Measurements from ENCODE around the gene IFIH1. TPM values are rescaled to one million over a fixed set of nuclear protein-coding genes. Genes with fewer than 3 reads are reported as not detected.
A peak's percentile ranks its signal among the peaks of the same experiment; 100 is the strongest.

The IFIH1 gene
- total RNA-seq, result 8.4 to 10.7 TPM (median 9.3 TPM) in 3 replicates

DNA sequence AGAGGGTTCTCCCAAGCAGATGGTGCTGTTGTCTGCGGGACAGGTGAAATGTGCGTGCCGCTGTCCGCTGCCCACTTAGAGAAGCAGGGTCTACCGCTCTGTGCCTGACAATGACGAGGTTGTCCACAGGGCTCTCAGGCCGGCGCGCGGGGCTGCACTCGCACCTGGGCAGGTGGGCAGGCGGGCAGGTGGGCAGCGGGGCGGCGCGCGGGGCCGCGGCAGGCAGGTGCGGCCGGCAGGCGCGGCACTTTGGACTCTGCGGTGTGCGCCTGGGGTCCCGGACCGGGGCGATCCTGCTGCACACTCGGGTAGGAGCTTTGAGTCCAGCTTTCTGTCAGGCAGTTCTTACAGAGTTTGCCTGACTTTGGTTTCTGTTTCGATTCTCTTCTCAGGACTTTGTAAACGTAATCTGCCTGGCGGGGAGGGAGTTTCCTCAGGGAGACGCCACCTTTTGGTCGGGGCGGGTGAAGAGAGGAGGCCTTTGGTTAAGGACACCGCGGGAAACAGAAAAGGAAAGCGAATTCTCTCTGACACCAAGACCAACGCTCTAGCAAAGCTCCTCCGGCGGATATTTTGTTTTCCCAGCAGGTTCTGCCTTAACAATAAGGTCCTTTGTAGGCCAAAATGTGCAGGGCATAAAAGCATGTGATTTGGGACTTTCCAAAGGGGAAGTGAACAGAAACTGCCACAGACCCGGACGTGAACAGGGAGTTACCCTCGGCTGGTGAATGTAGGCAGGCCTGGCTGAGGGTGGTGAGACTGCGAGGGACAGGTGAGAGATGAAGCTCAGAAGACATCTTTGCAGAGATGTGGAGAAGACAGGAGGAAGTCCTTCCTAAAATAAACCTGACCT lies at the start of gene IFIH1:
Gene IFIH1, minus strand, starts transcription at position 357 of the 853 bp plus-strand sequence. CDS start 377 bp downstream, outside the sequence.
- Mint-ChIP-seq H3K9me3 (peaks cover 3% of the 10 kb centered on the region), H3K27me3 (ENCODE audit: low read depth) (peaks cover 7% of the 10 kb centered on the region), H3K4me1 (peaks cover 20% of the 10 kb centered on the region), H3K4me3 (peak within 1 kb of the TSS; percentile 80), H3K27ac (peak within 1 kb of the TSS; percentile 92), H3K36me3 (no peaks in the 10 kb centered on the region)
- DNase-seq (ENCODE audit: low spot score in 2 of 2, unreplicated experiment in 2 of 2), result peak in 1 of 2 experiments; percentile 61
- TF ChIP-seq, protein P1, sequence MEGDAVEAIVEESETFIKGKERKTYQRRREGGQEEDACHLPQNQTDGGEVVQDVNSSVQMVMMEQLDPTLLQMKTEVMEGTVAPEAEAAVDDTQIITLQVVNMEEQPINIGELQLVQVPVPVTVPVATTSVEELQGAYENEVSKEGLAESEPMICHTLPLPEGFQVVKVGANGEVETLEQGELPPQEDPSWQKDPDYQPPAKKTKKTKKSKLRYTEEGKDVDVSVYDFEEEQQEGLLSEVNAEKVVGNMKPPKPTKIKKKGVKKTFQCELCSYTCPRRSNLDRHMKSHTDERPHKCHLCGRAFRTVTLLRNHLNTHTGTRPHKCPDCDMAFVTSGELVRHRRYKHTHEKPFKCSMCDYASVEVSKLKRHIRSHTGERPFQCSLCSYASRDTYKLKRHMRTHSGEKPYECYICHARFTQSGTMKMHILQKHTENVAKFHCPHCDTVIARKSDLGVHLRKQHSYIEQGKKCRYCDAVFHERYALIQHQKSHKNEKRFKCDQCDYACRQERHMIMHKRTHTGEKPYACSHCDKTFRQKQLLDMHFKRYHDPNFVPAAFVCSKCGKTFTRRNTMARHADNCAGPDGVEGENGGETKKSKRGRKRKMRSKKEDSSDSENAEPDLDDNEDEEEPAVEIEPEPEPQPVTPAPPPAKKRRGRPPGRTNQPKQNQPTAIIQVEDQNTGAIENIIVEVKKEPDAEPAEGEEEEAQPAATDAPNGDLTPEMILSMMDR (IDR thresholded peaks at IDR 0.05; ENCODE audit: unreplicated experiment), result no peak

DNA sequence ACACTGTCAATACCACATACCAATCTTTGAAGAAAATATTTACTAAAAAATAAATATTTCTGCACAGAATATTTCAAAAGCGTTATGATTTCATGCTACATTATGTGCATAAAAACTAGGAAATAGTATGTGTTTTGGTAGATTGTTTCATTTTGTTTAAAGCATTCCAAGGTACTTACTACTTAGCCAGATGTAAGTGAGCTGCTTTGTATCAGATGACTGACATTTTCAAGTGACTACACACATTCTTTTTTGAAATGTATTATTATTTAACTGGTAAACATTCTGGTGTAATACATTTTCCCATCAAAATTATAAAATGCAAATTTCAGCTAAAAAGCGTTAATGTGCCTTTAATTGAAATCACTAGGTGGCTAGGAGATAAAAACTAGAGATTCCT lies 46.9 kb upstream of the IFIH1 start:
- H3K27me3 Mint-ChIP-seq (ENCODE audit: low read depth), result no peaks in the 10 kb centered on the region

DNA sequence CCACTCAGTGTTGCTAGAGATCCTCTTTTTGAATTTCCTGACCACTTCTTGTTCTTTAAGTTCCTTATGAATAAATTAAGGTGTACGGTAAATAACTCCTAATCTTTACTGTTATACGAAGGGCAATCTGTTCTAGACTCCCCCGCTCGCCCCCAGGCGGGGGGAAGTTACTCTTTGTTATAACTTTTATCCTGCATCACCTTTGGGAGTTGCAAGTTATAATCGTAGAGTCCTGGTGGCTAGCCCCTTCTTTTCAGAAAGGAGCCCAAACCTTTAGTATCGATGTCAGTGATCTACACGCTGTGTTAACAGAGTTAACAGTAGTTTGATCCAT lies 26.1 kb upstream of the IFIH1 start:
- Mint-ChIP-seq H3K36me3 (no peaks in the 10 kb centered on the region), H3K4me3 (peak overlapping the region; percentile 95), H3K9me3 (no peaks in the 10 kb centered on the region), H3K4me1 (peaks cover 14% of the 10 kb centered on the region), H3K27me3 (ENCODE audit: low read depth) (peaks cover 44% of the 10 kb centered on the region), H3K27ac (peak overlapping the region; percentile 99)
- TF ChIP-seq, protein P1 (IDR thresholded peaks at IDR 0.05; ENCODE audit: unreplicated experiment), result no peak
- no peak for DNase-seq (ENCODE audit: low spot score in 2 of 2, unreplicated experiment in 2 of 2)

More for the DNA sequence above, 46.9 kb upstream of the IFIH1 start:
- DNase-seq (ENCODE audit: low spot score in 2 of 2, unreplicated experiment in 2 of 2), result no peak
- Mint-ChIP-seq H3K4me1 (no peaks in the 10 kb centered on the region), H3K4me3 (no peak overlapping the region), H3K36me3 (peaks cover 3% of the 10 kb centered on the region), H3K27ac (no peak overlapping the region), H3K9me3 (no peaks in the 10 kb centered on the region)
- TF ChIP-seq, protein P1 (IDR thresholded peaks at IDR 0.05; ENCODE audit: unreplicated experiment), result no peak

DNA sequence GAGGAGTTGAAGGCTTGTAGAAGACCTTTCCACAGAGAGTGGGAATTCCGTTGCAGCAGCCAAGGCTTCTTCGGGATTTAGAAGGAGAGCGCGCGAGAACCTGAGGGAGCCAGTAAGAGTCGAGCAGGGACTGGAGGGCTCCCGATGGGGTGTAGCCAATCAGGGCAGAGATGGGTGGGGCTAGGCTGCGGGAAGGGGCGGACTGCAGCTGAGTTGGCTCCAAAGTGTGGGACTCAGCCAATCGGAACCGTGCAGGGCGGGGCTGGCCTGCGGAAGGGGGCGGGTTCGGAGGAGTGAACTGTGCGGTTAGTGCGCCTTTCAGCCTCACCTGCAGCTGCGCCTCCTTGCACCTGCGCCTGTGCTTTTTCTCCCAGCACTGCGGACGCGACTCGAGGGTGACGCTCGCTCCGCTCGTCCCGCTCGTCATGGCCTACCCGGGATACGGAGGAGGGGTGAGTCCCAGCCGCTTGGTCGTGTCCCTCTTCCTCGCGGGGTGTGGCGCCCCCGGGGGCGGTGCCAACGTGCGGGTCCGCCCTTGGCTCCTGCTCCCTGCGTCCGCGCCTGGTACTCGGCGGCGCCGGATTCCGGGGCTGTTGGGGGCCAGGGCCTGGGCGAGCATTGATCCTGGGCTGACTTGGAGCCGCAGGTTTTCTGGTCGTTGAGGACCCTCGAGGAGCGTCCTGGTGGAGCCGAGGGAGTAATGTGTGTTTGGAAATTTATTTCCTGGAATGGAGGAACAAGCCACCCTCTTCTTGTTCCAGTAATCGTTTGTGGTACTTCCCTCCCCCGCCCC lies 25.5 kb upstream of the IFIH1 start, which contains the start of gene GCA:
Gene GCA, plus strand, starts transcription at position 309 of the 793 bp plus-strand sequence. Its CDS starts 117 bp downstream, at position 426.
- peaks cover 14% of the 10 kb centered on the region for H3K4me1 Mint-ChIP-seq
- H3K9me3 Mint-ChIP-seq, result no peaks in the 10 kb centered on the region
- H3K36me3 Mint-ChIP-seq, result no peaks in the 10 kb centered on the region
- H3K4me3 Mint-ChIP-seq, result peak within 1 kb of the TSS; percentile 95
- TF ChIP-seq, protein P1 (IDR thresholded peaks at IDR 0.05; ENCODE audit: unreplicated experiment), result no peak
- peak; percentile 94 to 97 for DNase-seq (ENCODE audit: low spot score in 2 of 2, unreplicated experiment in 2 of 2)
- peak within 1 kb of the TSS; percentile 99 for H3K27ac Mint-ChIP-seq
- peaks cover 49% of the 10 kb centered on the region for H3K27me3 Mint-ChIP-seq (ENCODE audit: low read depth)

DNA sequence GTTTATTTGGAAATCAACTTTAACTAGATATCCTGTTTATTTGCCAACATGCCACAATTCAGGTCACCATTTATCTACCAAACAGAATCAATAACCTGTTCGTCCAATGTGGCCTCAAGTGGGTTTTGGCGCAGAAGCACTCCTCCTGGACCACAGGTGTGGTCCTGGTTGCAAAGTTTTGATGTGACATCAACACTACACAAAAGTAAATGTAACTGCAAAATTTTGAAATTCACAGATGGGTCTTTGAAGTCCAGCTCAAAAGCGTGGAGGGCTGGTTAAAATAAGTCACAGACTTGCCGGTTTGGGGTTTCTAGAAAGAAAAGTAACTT lies 25.0 kb upstream of the IFIH1 start:
- H3K27ac Mint-ChIP-seq, result peak overlapping the region; percentile 99
- H3K4me1 Mint-ChIP-seq, result peaks cover 14% of the 10 kb centered on the region
- peaks cover 49% of the 10 kb centered on the region for H3K27me3 Mint-ChIP-seq (ENCODE audit: low read depth)
- TF ChIP-seq, protein P1 (IDR thresholded peaks at IDR 0.05; ENCODE audit: unreplicated experiment), result no peak
- no peaks in the 10 kb centered on the region for H3K9me3 Mint-ChIP-seq
- H3K36me3 Mint-ChIP-seq, result no peaks in the 10 kb centered on the region
- no peak for DNase-seq (ENCODE audit: low spot score in 2 of 2, unreplicated experiment in 2 of 2)
- peak overlapping the region; percentile 95 for H3K4me3 Mint-ChIP-seq

Data from mesothelial cell of epicardium (in vitro differentiated cells).